Endodermal cell (in vitro differentiated cells): ENCODE results near the gene SYNE2. TPM values are rescaled to one million over a fixed set of nuclear protein-coding genes. Genes with fewer than 3 reads are reported as not detected.

ENCODE experiments used
- DNase-seq: peaks from one replicate; pipeline ENCODE4 v3.0.0-alpha.2; 2017
- H3K27ac ChIP-seq: 2 replicates; pipeline ENCODE4 v1.5.1; 2013; ENCODE audit warnings: mild to moderate bottlenecking, low read depth, low read length, moderate library complexity
- H3K27me3 ChIP-seq: 2 replicates; pipeline ENCODE4 v1.6.1; 2013; ENCODE audit warnings: mild to moderate bottlenecking, low read length, moderate library complexity; ENCODE audit not compliant: insufficient read depth, control insufficient read depth, poor library complexity, severe bottlenecking
- H3K36me3 ChIP-seq: 2 replicates; pipeline ENCODE4 v1.7.0; 2013; ENCODE audit warnings: mild to moderate bottlenecking, low read length, moderate library complexity; ENCODE audit not compliant: control insufficient read depth, insufficient read depth
- H3K4me1 ChIP-seq: one replicate; pipeline ENCODE4 v1.7.0; 2013; ENCODE audit warnings: low read length; ENCODE audit not compliant: control insufficient read depth, insufficient read depth
- H3K4me3 ChIP-seq: 2 replicates; pipeline ENCODE4 v1.5.1; 2013; ENCODE audit warnings: mild to moderate bottlenecking, low read length, moderate library complexity
- H3K9ac ChIP-seq: 2 replicates; pipeline ENCODE4 v1.6.1; 2013; ENCODE audit warnings: mild to moderate bottlenecking, low read length, moderate library complexity; ENCODE audit not compliant: poor library complexity, severe bottlenecking; ENCODE audit errors: extremely low read depth
- H3K9me3 ChIP-seq: 2 replicates; pipeline ENCODE4 v1.6.1; 2013; ENCODE audit warnings: mild to moderate bottlenecking, low read length, moderate library complexity; ENCODE audit not compliant: control insufficient read depth
- H3K27ac Mint-ChIP-seq: 2 replicates; pipeline ENCODE4 v1.8.0; 2020; ENCODE audit warnings: mixed read lengths
- H3K27me3 Mint-ChIP-seq: 2 replicates; pipeline ENCODE4 v1.8.0; 2021; ENCODE audit warnings: mild to moderate bottlenecking, mixed read lengths; ENCODE audit not compliant: insufficient read depth
- H3K36me3 Mint-ChIP-seq: 2 replicates; pipeline ENCODE4 v1.8.0; 2020; ENCODE audit warnings: low read depth, mixed read lengths
- H3K4me1 Mint-ChIP-seq: 2 replicates; pipeline ENCODE4 v1.8.0; 2020; ENCODE audit warnings: mixed read lengths
- H3K4me3 Mint-ChIP-seq: 2 replicates; pipeline ENCODE4 v1.8.0; 2020; ENCODE audit warnings: mild to moderate bottlenecking, moderate library complexity, mixed read lengths
- H3K9me3 Mint-ChIP-seq: 2 replicates; pipeline ENCODE4 v1.8.0; 2020; ENCODE audit warnings: mild to moderate bottlenecking, mixed read lengths
- CTCF ChIP-seq: fragments of 200-600 bp; sonication (generic); conservative IDR thresholded peaks from 2 replicates; pipeline ENCODE4 v1.5.0; 2021; ENCODE audit warnings: antibody characterized with exemption, mild to moderate bottlenecking
- WGBS, 2 experiments: methylation state at CpG; one replicate each; pipeline versions ENCODE4 v1.1.5 to v1.1.7; 2013; ENCODE audit warnings: missing lambda C conversion rate in 2 of 2, mixed read lengths in 1 of 2; ENCODE audit not compliant: insufficient coverage in 1 of 2, insufficient read length in 1 of 2; 5-methylcytosine and 5-hydroxymethylcytosine counted together
- total RNA-seq, 2 donors: library from RNA; stranded (reverse); fragmentation: NEBNext Ultra II Directional in 1 of 2; extraction: Animal tissue kit (Norgen Biotek cat#: 25700) in 1 of 2; gene quantifications; 2 replicates in 1 of 2; 3 replicates in 1 of 2; pipeline ENCODE4 v1.2.1, GENCODE V29; 2021

SYNE2 gene
- total RNA-seq, 2 donors from 2014 or later: 65.8 to 70.0 TPM

- Mint-ChIP-seq H3K36me3 (no peaks in the 10 kb centered on the region), H3K4me1 (peaks cover 24% of the 10 kb centered on the region), H3K4me3 (no peak overlapping the region), H3K27ac (peak overlapping the region; percentile 22), H3K27me3 (no peaks in the 10 kb centered on the region), H3K9me3 (no peaks in the 10 kb centered on the region)
- TF ChIP-seq CTCF: no peak
- no peak for DNase-seq
- 91 to 100% methylated on average over 1 of the region's 1 CpG for WGBS, 2 experiments
- no peaks in the 10 kb centered on the region for H3K9me3 ChIP-seq
- H3K36me3 ChIP-seq: no peaks in the 10 kb centered on the region
- no peaks in the 10 kb centered on the region for H3K27me3 ChIP-seq
- H3K4me3 ChIP-seq: no peak overlapping the region
- H3K4me1 ChIP-seq: no peaks in the 10 kb centered on the region
- H3K27ac ChIP-seq: no peak overlapping the region
- H3K9ac ChIP-seq: no peak overlapping the region
These were observed 37.7 kb downstream of the SYNE2 start for GRCh38 chr14:63890553-63890952.

GRCh38 chr14:63891148-63891975 is 38.6 kb downstream of the SYNE2 start:
- TF ChIP-seq CTCF: no peak
- no peaks in the 10 kb centered on the region for H3K27me3 Mint-ChIP-seq
- Histone ChIP-seq H3K4me3 (no peak overlapping the region), H3K27me3 (no peaks in the 10 kb centered on the region), H3K36me3 (no peaks in the 10 kb centered on the region), H3K9ac (no peak overlapping the region), H3K9me3 (no peaks in the 10 kb centered on the region), H3K4me1 (no peaks in the 10 kb centered on the region), H3K27ac (peak overlapping the region; percentile 29)
- no peak for DNase-seq
- H3K36me3 Mint-ChIP-seq: no peaks in the 10 kb centered on the region
- H3K4me3 Mint-ChIP-seq: no peak overlapping the region
- peaks cover 24% of the 10 kb centered on the region for H3K4me1 Mint-ChIP-seq
- H3K27ac Mint-ChIP-seq: peak overlapping the region; percentile 52
- WGBS, 2 experiments: 27 to 31% methylated on average over 6 to 9 of the region's 10 CpGs
- no peaks in the 10 kb centered on the region for H3K9me3 Mint-ChIP-seq

- no peak overlapping the region for H3K4me3 Mint-ChIP-seq
- Histone ChIP-seq H3K4me1 (no peaks in the 10 kb centered on the region), H3K4me3 (no peak overlapping the region), H3K36me3 (no peaks in the 10 kb centered on the region), H3K27me3 (no peaks in the 10 kb centered on the region), H3K9me3 (no peaks in the 10 kb centered on the region), H3K27ac (no peak overlapping the region), H3K9ac (no peak overlapping the region)
- no peak for TF ChIP-seq CTCF
- H3K36me3 Mint-ChIP-seq: no peaks in the 10 kb centered on the region
- no peaks in the 10 kb centered on the region for H3K27me3 Mint-ChIP-seq
- DNase-seq: no peak
- no peaks in the 10 kb centered on the region for H3K9me3 Mint-ChIP-seq
- WGBS, 2 experiments: 79 to 85% methylated on average over 2 of the region's 2 CpGs
- H3K27ac Mint-ChIP-seq: peak overlapping the region; percentile 68
- H3K4me1 Mint-ChIP-seq: peaks cover 24% of the 10 kb centered on the region
These were observed 39.5 kb downstream of the SYNE2 start for GRCh38 chr14:63892265-63892664.
